GM10266 (cell line): Measurements from ENCODE around the gene PSMB9.
A peak's percentile ranks its signal among the peaks of the same experiment; 100 is the strongest.

Experiments
- DNase-seq: peaks from one replicate; pipeline ENCODE4 v3.0.0; 2012; ENCODE audit errors: extremely low spot score
- CTCF ChIP-seq: IDR thresholded peaks from 2 replicates; pipeline ENCODE4 v1.5.1; 2012; ENCODE audit warnings: mild to moderate bottlenecking, low read depth; ENCODE audit not compliant: control insufficient read depth, insufficient read depth; ENCODE audit errors: missing control alignments

The PSMB9 gene

GRCh38 chr6:32830936-32831335 lies 23.1 kb upstream of the PSMB9 start:
- no peak for DNase-seq
- no peak for TF ChIP-seq CTCF

DNA sequence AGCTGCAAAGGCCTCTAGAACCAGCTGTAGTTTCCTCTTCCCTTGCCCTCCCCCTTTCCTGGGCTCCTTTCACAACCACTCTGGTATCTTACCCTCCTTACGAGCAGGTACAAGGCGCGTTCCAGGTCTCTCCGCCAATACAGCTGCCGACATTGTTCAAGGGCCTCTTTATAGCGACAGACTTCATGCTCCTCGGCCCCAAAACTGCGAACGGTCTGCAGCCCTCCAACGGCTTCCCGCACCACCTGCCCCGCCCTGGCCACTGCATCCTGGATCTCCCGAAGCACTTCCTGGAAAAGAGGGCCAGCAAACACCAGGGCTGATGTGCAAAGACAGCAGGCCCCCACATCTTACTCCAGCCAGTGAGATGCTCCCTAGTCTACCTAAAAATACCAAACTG lies 21.5 kb upstream of the PSMB9 start:
- TF ChIP-seq CTCF: no peak
- DNase-seq: no peak

GRCh38 chr6:32833664-32834063 lies 20.3 kb upstream of the PSMB9 start:
- no peak for TF ChIP-seq CTCF

GRCh38 chr6:32835167-32835893 lies 18.7 kb upstream of the PSMB9 start:
- TF ChIP-seq CTCF: no peak
- DNase-seq: no peak

More at GRCh38 chr6:32833664-32834063, 20.3 kb upstream of the PSMB9 start:
- DNase-seq: no peak

- DNase-seq: no peak
- no peak for TF ChIP-seq CTCF
Measured at GRCh38 chr6:32836873-32837272, 17.1 kb upstream of the PSMB9 start.

DNA sequence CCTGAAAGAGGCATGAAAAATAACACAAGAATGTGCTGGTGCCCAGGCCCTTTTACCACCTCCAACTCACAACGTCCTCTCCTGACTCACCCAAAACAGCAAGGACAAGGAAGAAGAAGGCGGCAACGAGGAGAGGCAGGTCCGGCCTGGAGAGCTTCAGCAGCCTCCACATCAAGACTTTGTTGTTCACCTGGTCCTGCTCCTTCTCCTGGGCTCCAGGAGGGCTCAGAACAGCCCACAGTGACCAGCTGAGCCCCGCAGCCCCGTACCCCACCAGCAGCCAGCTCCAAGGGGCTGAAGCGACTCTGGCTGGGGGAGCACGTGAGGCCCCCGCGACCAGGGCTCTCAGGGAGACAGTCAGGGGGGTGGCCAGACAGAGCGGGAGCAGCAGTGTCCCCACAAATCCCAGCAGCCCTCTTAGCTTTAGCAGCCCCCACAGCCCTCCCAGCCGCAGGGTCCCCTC lies 16.3 kb upstream of the PSMB9 start:
- no peak for DNase-seq
- no peak for TF ChIP-seq CTCF

DNA sequence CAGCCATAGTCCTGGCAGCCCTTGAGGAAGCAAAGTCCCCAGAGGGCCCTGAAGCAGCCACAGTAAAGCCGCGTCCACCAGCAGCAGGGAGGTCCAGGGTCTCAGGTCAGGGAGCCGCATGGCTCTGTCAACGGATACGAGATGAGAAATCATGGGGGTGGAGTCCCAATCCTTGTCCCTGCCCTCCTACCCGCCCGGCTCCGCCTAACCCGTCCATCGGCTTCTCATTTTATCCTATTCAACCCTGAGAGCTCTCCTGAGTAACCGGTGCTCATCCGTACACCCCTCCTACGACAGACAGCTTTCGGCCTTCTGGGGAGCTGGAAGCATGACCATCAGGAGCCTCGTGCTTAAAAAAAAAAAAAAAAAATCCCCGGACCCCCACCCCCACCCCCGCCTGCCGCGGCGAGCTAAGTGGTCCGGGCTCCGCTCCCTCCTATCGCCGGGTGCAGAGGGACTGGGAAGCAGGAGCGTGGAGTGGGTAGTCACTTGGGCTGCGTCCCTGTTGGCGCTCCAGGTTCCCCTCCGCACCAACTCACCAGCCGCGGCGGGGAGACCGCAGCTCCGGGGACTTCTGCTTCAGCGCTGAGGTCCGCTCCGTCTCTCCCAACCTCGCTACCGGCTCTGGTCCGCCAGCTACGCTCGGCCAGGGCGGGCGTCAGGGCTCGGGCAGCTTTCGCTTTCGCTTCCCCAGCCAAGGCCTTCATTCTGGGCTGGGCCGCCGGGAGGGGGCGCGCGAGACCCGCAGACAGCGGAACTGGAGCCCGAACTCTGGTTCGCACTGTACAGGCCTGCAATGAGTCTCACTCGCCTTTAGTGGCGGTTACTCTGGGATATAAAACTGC lies 15.7 kb upstream of the PSMB9 start, which contains the start of gene TAP2:
Gene TAP2, minus strand, starts transcription at position 626 of the 845 bp plus-strand sequence. Its CDS starts 506 bp downstream, at position 120.
- TF ChIP-seq CTCF: peak; percentile 97
- peak; percentile 88 for DNase-seq
